ENCODE data around the gene NKAIN2. TPM values are rescaled to one million over a fixed set of nuclear protein-coding genes. Genes with fewer than 3 reads are reported as not detected.

The NKAIN2 gene
- polyA plus RNA-seq, 1 of the 3 experiments (the other 2 are of a cell fraction), result not detected

- TF ChIP-seq TAF1 (IDR thresholded peaks at IDR 0.05; ENCODE audit: borderline replicate concordance, low read depth, low read length), result no peak
- TF ChIP-seq FOXM1 (IDR thresholded peaks at IDR 0.05; ENCODE audit: low read depth), result no peak
- TF ChIP-seq RAD21 (IDR thresholded peaks at IDR 0.05; ENCODE audit: low read length), result no peak
- no peak for TF ChIP-seq JUND (IDR thresholded peaks at IDR 0.05)
Measured at GRCh38 chr6:123956492-123957139, 153.0 kb downstream of the NKAIN2 start (continued).

GRCh38 chr6:123962508-123962907 lies 158.8 kb downstream of the NKAIN2 start:
- H3F3A ChIP-seq (replicated peaks; ENCODE audit: insufficient read depth), result no peaks in the 10 kb centered on the region
- ChIA-PET CTCF (no interaction called here), POLR2A (no interaction called here)

More at GRCh38 chr6:123962508-123962907, 158.8 kb downstream of the NKAIN2 start:
- H3K36me3 ChIP-seq (replicated peaks in 1 of 2; ENCODE audit: control insufficient read depth in 1 of 2, insufficient read depth in 2 of 2, low read length in 1 of 2), result no peaks in the 10 kb centered on the region
- no peaks in the 10 kb centered on the region for H3K9me3 ChIP-seq
- no peak overlapping the region for H3K4me2 ChIP-seq
- no peak for DNase-seq
- no peaks in the 10 kb centered on the region for H4K20me1 ChIP-seq (ENCODE audit: insufficient read depth)
- no peaks in the 10 kb centered on the region for H3K4me1 ChIP-seq (ENCODE audit: control insufficient read depth in 1 of 2, insufficient read depth in 2 of 2, low read depth in 1 of 2, low read length in 1 of 2)
- H3K9me2 ChIP-seq, result no peaks in the 10 kb centered on the region
- H3K27me3 ChIP-seq (ENCODE audit: insufficient read depth), result no peaks in the 10 kb centered on the region
- H3K4me3 ChIP-seq (ENCODE audit: low read depth in 2 of 2, low read length in 1 of 2), result no peak overlapping the region
- 3% methylated on average over 11 of the region's 11 CpGs for WGBS (ENCODE audit: low lambda C conversion rate)
- no peak overlapping the region for H3K27ac ChIP-seq (ENCODE audit: low read depth in 2 of 2, low read length in 1 of 2)
- no peaks in the 10 kb centered on the region for H3K79me2 ChIP-seq (ENCODE audit: insufficient read depth)
- H3K9ac ChIP-seq, result no peak overlapping the region
- H2AFZ ChIP-seq (ENCODE audit: low read depth), result no peak overlapping the region
- TF ChIP-seq TEAD4 (IDR thresholded peaks at IDR 0.05; ENCODE audit: borderline replicate concordance, insufficient read depth) (no peak), CHD2 (IDR thresholded peaks at IDR 0.05; ENCODE audit: low read length, partially characterized antibody) (no peak), MXI1 (IDR thresholded peaks at IDR 0.05; ENCODE audit: low read depth, low read length) (no peak), YY1 (IDR thresholded peaks at IDR 0.05; ENCODE audit: low read depth) (no peak), SMC3 (IDR thresholded peaks at IDR 0.05; ENCODE audit: low read depth, low read length) (no peak), MEF2A (IDR thresholded peaks at IDR 0.05; ENCODE audit: borderline replicate concordance, low read depth) (no peak), RFX5 (IDR thresholded peaks at IDR 0.05; ENCODE audit: low read length) (no peak), NRF1 (IDR thresholded peaks at IDR 0.05; ENCODE audit: low read depth, low read length) (no peak), ELF1 (IDR thresholded peaks at IDR 0.05) (no peak), PBX3 (IDR thresholded peaks at IDR 0.05) (no peak), FOXJ3 (CRISPR knock-in tag; IDR thresholded peaks at IDR 0.05) (no peak), FOSL2 (IDR thresholded peaks at IDR 0.05; ENCODE audit: borderline replicate concordance, low read depth) (no peak), GATA2 (CRISPR knock-in tag; IDR thresholded peaks at IDR 0.05) (no peak), EZH2phosphoT487 (IDR thresholded peaks at IDR 0.05; ENCODE audit: borderline replicate concordance, low read depth) (no peak), TAF1 (IDR thresholded peaks at IDR 0.05; ENCODE audit: borderline replicate concordance, low read depth, low read length) (no peak), IRF3 (IDR thresholded peaks at IDR 0.05; ENCODE audit: low read depth, low read length) (no peak)
- TF ChIP-seq, protein P1, sequence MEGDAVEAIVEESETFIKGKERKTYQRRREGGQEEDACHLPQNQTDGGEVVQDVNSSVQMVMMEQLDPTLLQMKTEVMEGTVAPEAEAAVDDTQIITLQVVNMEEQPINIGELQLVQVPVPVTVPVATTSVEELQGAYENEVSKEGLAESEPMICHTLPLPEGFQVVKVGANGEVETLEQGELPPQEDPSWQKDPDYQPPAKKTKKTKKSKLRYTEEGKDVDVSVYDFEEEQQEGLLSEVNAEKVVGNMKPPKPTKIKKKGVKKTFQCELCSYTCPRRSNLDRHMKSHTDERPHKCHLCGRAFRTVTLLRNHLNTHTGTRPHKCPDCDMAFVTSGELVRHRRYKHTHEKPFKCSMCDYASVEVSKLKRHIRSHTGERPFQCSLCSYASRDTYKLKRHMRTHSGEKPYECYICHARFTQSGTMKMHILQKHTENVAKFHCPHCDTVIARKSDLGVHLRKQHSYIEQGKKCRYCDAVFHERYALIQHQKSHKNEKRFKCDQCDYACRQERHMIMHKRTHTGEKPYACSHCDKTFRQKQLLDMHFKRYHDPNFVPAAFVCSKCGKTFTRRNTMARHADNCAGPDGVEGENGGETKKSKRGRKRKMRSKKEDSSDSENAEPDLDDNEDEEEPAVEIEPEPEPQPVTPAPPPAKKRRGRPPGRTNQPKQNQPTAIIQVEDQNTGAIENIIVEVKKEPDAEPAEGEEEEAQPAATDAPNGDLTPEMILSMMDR (IDR thresholded peaks at IDR 0.05), result no peak
- TF ChIP-seq, protein P2, sequence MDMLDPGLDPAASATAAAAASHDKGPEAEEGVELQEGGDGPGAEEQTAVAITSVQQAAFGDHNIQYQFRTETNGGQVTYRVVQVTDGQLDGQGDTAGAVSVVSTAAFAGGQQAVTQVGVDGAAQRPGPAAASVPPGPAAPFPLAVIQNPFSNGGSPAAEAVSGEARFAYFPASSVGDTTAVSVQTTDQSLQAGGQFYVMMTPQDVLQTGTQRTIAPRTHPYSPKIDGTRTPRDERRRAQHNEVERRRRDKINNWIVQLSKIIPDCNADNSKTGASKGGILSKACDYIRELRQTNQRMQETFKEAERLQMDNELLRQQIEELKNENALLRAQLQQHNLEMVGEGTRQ (IDR thresholded peaks at IDR 0.05; ENCODE audit: borderline replicate concordance, low read depth, low read length), result no peak
- TF ChIP-seq, protein P3, sequence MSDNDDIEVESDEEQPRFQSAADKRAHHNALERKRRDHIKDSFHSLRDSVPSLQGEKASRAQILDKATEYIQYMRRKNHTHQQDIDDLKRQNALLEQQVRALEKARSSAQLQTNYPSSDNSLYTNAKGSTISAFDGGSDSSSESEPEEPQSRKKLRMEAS (IDR thresholded peaks at IDR 0.05; ENCODE audit: low read depth), result no peak

Data from SK-N-SH (cell line).